Fibroblast of villous mesenchyme (primary cell): ENCODE measurements around the gene NOS3. TPM values are rescaled to one million over a fixed set of nuclear protein-coding genes. Genes with fewer than 3 reads are reported as not detected.
A peak's percentile ranks its signal among the peaks of the same experiment; 100 is the strongest.

ENCODE experiments used
- DNase-seq: peaks from one replicate; pipeline ENCODE4 v3.0.0-alpha.2; 2010; ENCODE audit warnings: low read depth
- H3K4me3 ChIP-seq: 2 replicates; pipeline ENCODE4 v1.5.1; 2011; ENCODE audit warnings: low read depth, mild to moderate bottlenecking, low read length
- total RNA-seq: library from RNA; depleted of rRNA; stranded (reverse); fragments of >200 nt; gene quantifications from 2 replicates; pipeline ENCODE4 v1.2.3, GENCODE V29; 2012
- TF ChIP-seq, protein P1 (sequence below): IDR thresholded peaks from 2 replicates; pipeline ENCODE4 v1.5.1; 2012; ENCODE audit warnings: low read depth, mild to moderate bottlenecking, low read length; ENCODE audit not compliant: insufficient read depth

Gene NOS3
- total RNA-seq, 1 donor, result 1.3 TPM

DNA sequence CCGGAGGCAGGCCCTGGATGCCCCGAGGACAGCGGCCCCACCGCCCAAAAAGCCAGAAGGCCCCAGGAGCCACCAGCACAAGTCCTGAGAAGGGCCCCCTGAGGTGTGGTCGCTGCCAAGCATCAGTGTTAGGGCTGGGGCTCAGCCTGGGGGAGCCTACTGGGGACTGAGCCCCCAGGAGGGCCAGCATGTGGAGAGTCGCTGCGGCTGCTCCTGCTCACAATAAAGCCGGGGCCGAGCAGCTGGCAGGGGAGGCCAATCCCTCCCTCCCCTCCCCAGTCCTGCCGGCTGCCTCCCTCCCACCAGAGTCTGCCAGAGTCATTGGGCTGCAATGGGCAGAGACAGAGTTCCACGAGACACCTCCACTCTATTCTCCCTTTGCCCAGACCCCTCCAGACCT lies 54.4 kb downstream of the NOS3 start:
- TF ChIP-seq, protein P1, sequence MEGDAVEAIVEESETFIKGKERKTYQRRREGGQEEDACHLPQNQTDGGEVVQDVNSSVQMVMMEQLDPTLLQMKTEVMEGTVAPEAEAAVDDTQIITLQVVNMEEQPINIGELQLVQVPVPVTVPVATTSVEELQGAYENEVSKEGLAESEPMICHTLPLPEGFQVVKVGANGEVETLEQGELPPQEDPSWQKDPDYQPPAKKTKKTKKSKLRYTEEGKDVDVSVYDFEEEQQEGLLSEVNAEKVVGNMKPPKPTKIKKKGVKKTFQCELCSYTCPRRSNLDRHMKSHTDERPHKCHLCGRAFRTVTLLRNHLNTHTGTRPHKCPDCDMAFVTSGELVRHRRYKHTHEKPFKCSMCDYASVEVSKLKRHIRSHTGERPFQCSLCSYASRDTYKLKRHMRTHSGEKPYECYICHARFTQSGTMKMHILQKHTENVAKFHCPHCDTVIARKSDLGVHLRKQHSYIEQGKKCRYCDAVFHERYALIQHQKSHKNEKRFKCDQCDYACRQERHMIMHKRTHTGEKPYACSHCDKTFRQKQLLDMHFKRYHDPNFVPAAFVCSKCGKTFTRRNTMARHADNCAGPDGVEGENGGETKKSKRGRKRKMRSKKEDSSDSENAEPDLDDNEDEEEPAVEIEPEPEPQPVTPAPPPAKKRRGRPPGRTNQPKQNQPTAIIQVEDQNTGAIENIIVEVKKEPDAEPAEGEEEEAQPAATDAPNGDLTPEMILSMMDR, result no peak
- no peak overlapping the region for H3K4me3 ChIP-seq
- DNase-seq, result no peak

DNA sequence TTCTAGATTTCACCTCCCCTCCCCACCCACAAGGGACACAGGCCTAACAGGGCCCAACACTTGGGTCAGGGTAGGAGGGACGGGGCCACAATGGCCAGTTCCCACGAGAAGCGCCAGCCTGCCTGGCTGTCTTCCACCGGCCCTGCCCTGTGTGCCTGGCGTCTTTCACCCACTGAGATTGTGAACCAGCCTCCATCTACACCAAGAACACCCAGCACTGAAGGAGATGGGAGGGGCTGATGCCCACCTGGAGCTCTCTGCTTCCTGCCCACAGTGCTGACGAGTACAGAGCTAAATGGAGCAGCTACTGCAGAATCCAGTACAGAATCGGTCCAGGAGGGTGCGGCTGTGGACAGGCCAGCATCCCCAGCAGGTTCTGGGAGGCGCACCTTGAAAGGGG lies 55.1 kb downstream of the NOS3 start:
- TF ChIP-seq, protein P1, result no peak
- no peak overlapping the region for H3K4me3 ChIP-seq
- DNase-seq, result no peak

DNA sequence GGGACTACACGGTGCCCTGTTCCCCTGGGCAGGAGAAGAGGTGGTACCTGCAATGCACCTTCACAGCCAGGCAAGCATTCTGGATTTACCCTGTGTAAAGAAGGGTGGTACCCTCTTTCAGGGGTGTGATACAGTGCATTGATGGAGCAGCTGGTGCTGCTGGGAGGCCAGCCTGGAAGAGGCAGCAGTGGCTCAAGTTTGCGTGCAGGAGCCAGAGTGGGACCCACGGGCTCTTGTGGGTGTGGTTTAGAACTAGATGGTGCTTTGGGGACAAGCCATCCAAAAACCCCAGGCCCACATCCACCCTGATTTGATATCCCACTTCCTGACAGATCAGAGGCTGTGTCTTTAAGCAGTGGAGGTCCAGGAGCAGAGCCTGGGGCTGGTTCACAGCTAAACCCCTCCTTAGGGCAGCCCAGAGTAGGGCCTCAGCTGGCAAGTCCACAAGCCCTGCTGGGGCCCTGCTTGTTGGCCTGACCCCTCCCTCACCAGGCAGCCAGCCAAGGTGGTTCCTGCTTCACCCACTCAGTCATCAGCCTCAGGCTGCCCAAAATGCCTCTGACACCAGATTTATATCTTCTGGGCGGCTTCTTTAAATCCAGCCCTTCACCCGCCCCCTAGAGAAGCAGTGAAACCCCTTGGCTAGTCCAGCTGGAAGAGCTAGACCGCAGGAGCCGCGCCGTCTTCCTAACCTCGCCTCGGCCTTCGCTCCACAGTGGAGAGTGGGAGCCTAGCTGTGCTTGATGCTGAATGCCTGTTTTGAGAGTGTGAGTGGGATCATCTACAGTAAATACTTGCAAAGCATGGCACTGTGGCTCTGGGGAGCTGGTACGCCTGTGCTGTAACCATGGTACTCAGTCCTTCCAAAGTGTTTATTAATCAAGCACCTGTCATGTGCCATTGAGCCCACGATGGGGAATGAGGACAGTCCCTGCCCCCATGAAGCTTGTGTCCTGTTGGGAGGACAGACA lies 56.1 kb downstream of the NOS3 start:
- TF ChIP-seq, protein P1, result no peak
- DNase-seq, result peak; percentile 93

DNA sequence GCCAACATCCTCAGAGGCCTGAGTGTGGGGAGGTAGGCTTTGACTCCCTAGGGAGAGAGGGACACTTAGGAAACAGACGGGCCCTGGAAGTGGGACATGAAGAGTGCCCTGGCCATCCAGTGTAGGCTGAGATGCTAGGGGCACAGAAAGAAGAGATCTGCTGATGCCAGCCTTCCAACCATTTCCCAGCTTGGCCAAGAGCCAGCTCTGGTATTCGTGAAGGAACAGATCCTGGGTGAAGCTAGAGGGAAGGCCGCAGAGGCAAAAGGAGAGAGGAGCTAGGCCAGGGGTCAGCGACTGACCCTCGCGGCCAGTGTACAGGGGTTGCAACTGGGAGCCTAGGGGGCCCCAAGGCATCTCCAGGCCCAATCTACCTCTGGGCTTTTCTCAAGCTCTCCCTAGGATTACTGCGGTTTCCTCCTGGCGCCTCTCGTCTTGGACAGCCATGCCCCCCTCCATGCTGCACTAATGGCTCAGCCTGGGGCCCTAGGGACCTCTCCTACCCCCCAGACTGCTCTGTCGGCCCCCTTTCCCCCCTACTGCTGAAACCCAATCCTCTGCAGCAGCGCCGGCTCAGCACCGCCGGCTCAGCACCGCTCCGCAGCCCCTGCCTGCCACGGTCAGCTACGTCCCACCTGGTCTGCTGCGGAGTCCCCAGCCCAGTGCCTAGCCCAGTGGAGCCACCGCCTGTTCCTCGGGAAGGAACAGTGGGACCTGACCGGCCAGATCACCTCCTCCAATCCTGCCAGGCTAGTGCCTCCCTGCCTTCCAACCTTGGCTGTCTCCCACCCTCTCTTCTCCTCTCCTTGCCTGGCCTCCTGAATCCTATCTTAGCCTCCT lies 57.4 kb downstream of the NOS3 start, which contains the start of gene ASIC3:
ASIC3 (plus strand) TSS at position 556 of the 840 bp plus-strand sequence. CDS start 355 bp downstream, outside the sequence.
- TF ChIP-seq, protein P1, result no peak
- no peak for DNase-seq
- no peak within 1 kb of the TSS for H3K4me3 ChIP-seq

More for the DNA sequence above, 56.1 kb downstream of the NOS3 start:
- no peak overlapping the region for H3K4me3 ChIP-seq

DNA sequence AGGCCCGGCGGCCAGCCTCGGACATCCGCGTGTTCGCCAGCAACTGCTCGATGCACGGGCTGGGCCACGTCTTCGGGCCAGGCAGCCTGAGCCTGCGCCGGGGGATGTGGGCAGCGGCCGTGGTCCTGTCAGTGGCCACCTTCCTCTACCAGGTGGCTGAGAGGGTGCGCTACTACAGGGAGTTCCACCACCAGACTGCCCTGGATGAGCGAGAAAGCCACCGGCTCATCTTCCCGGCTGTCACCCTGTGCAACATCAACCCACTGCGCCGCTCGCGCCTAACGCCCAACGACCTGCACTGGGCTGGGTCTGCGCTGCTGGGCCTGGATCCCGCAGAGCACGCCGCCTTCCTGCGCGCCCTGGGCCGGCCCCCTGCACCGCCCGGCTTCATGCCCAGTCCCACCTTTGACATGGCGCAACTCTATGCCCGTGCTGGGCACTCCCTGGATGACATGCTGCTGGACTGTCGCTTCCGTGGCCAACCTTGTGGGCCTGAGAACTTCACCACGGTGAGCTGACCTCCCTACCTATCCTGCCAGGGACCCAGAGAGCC lies 58.2 kb downstream of the NOS3 start:
- DNase-seq, result no peak
- no peak overlapping the region for H3K4me3 ChIP-seq
- TF ChIP-seq, protein P1, result no peak

DNA sequence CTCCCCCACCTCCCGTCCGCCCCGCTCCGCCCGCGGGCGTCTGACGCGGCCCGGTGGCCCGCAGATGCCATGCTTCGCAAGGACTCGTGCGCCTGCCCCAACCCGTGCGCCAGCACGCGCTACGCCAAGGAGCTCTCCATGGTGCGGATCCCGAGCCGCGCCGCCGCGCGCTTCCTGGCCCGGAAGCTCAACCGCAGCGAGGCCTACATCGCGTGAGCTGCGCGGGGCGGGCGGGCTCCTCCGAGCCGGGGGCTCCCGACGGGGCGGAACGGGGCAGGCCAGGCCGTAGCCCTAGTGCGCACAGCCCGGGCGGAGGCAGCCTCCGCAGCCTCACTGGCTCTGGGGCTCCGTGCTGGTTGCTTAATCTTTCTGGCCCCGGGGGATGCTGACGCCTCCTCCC lies 60.3 kb downstream of the NOS3 start:
- TF ChIP-seq, protein P1, result no peak
- peak; percentile 84 for DNase-seq
- H3K4me3 ChIP-seq, result no peak overlapping the region
